NCI-H69 (cell line): ENCODE measurements around the gene PLCH1.

Source experiments
- DNase-seq: peaks from one replicate; lab custom pipeline; 2025; lab: John Stamatoyannopoulos, UW

PLCH1 gene

GRCh38 chr3:155690921-155691320 is 54.0 kb downstream of the PLCH1 start:
- no peak for DNase-seq

- DNase-seq = no peak
Measured at GRCh38 chr3:155688481-155688880, 56.4 kb downstream of the PLCH1 start.

GRCh38 chr3:155683344-155683720 is 61.5 kb downstream of the PLCH1 start:
- DNase-seq = no peak

GRCh38 chr3:155682426-155683343 is 62.2 kb downstream of the PLCH1 start:
- DNase-seq = peak; percentile 59

GRCh38 chr3:155676252-155676981 is 68.5 kb downstream of the PLCH1 start:
- peak; percentile 81 for DNase-seq

- DNase-seq = peak; percentile 22
Measured at GRCh38 chr3:155675094-155675493, 69.8 kb downstream of the PLCH1 start.

- DNase-seq = no peak
Measured at GRCh38 chr3:155673421-155673820, 71.5 kb downstream of the PLCH1 start.

- no peak for DNase-seq
Measured at GRCh38 chr3:155670335-155670734, 74.5 kb downstream of the PLCH1 start.

GRCh38 chr3:155667988-155668387 is 76.9 kb downstream of the PLCH1 start:
- no peak for DNase-seq

GRCh38 chr3:155664925-155665695 is 79.8 kb downstream of the PLCH1 start:
- DNase-seq = peak; percentile 9

GRCh38 chr3:155663467-155664212 is 81.2 kb downstream of the PLCH1 start:
- DNase-seq = peak; percentile 81

- DNase-seq = no peak
Measured at GRCh38 chr3:155661760-155662159, 83.1 kb downstream of the PLCH1 start.

GRCh38 chr3:155661042-155661441 is 83.8 kb downstream of the PLCH1 start:
- no peak for DNase-seq

GRCh38 chr3:155658671-155659261 is 86.1 kb downstream of the PLCH1 start:
- DNase-seq = peak; percentile 39

GRCh38 chr3:155658006-155658405 is 86.9 kb downstream of the PLCH1 start:
- DNase-seq = no peak

GRCh38 chr3:155657161-155657560 is 87.7 kb downstream of the PLCH1 start:
- DNase-seq = no peak

- no peak for DNase-seq
Measured at GRCh38 chr3:155656466-155656865, 88.4 kb downstream of the PLCH1 start.

GRCh38 chr3:155651489-155652218 is 93.2 kb downstream of the PLCH1 start:
- peak; percentile 48 for DNase-seq

GRCh38 chr3:155648013-155648591 is 96.8 kb downstream of the PLCH1 start:
- DNase-seq = peak; percentile 12

- no peak for DNase-seq
Measured at GRCh38 chr3:155647206-155647605, 97.7 kb downstream of the PLCH1 start.
